Prostate gland (tissue), 2 donors: ENCODE measurements around the gene COX8C. TPM values are rescaled to one million over a fixed set of nuclear protein-coding genes. Genes with fewer than 3 reads are reported as not detected.

ENCODE experiments used
- DNase-seq: peaks from one replicate; pipeline ENCODE4 v3.0.0-alpha.2; 2019; ENCODE audit warnings: low spot score
- H3K27ac ChIP-seq, 2 donors: fragments of 200-600 bp; sonication (generic); 2 replicates each; pipeline ENCODE4 v1.5.1; 2017 to 2019
- H3K27me3 ChIP-seq: fragments of 200-600 bp; sonication (generic); replicated peaks from 2 replicates; pipeline ENCODE4 v1.5.1; 2019; ENCODE audit not compliant: insufficient read depth
- H3K36me3 ChIP-seq, 2 donors: fragments of 200-600 bp; sonication (generic); 1 replicate in 1 of 2; 2 replicates in 1 of 2; pipeline versions ENCODE4 v1.5.1 to v1.8.1; 2017 to 2019
- H3K4me1 ChIP-seq: fragments of 200-600 bp; sonication (generic); replicated peaks from 2 replicates; pipeline ENCODE4 v1.5.1; 2019
- H3K4me3 ChIP-seq, 2 donors: fragments of 200-600 bp; sonication (generic); 2 replicates each; pipeline ENCODE4 v1.5.1; 2017 to 2019
- H3K9me3 ChIP-seq: fragments of 200-600 bp; sonication (generic); 2 replicates; pipeline ENCODE4 v1.5.1; 2017
- POLR2A ChIP-seq: fragments of 450-650 bp; IDR thresholded peaks from one replicate; pipeline ENCODE4 v1.6.1; 2016; ENCODE audit warnings: antibody characterized with exemption, mild to moderate bottlenecking
- POLR2AphosphoS5 ChIP-seq: sonication (generic); formaldehyde crosslinking; IDR thresholded peaks from one replicate; pipeline ENCODE4 v1.6.1; 2017; ENCODE audit warnings: antibody characterized with exemption
- WGBS: methylation state at CpG from one replicate; pipeline ENCODE4 v1.1.5; 2018; 5-methylcytosine and 5-hydroxymethylcytosine counted together
- intact Hi-C: fragments of 100-400 bp; cut with DNase I; formaldehyde crosslinking; loops from one replicate; pipeline ENCODE4 v1.14.2; 2022
- total RNA-seq, 2 donors: library from RNA; depleted of rRNA; stranded (reverse); fragments of >200 nt; gene quantifications; one replicate each; pipeline ENCODE4 v1.1.0, GENCODE V29; 2016
- TF ChIP-seq, protein P1 (sequence below), 4 experiments: fragments of 200-600 bp in 2 of 4; fragments of 450-650 bp in 2 of 4; sonication (generic) in 2 of 4; IDR thresholded peaks; 1 replicate in 3 of 4; 2 replicates in 1 of 4; pipeline ENCODE4 v1.5.1; 2016 to 2019; ENCODE audit warnings: antibody characterized with exemption in 4 of 4, mild to moderate bottlenecking in 2 of 4, moderate library complexity in 2 of 4

The COX8C gene
- total RNA-seq, 2 donors from 2014 or later: 10.8 TPM; not detected in 1

DNA sequence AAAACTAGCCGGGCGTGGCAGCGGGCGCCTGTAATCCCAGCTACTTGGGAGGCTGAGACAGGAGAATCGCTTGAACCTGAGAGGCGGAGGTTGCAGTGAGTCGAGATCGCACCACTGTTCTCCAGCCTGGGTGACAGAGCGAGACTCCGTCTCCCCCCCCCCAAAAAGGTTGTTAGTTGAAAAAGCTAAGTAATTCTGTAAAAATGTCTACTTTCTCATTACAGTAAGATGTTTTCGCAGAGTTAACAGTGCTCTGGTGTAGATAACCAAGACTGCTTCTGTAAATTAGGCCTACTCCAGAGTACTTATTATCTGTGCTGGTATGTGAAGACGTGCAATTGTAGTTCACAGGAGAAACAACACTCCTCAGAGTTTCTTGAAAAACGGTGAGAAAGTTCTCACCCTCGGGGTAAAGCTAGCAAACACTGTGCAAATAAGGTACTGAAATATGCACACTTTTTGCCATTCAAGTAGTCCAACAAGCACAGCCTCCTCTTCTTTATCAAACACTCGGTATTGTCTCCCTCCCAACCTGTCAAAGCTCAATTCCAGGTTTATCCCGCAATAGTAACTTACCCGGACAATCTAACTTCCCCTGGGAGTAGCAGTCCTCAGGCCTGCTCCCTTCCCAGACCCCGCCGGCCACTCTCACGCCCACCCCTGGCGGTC is 15.1 kb upstream of the COX8C start:
- H3K9me3 ChIP-seq: no peaks in the 10 kb centered on the region
- WGBS: 33% methylated on average over 21 of the region's 21 CpGs

DNA sequence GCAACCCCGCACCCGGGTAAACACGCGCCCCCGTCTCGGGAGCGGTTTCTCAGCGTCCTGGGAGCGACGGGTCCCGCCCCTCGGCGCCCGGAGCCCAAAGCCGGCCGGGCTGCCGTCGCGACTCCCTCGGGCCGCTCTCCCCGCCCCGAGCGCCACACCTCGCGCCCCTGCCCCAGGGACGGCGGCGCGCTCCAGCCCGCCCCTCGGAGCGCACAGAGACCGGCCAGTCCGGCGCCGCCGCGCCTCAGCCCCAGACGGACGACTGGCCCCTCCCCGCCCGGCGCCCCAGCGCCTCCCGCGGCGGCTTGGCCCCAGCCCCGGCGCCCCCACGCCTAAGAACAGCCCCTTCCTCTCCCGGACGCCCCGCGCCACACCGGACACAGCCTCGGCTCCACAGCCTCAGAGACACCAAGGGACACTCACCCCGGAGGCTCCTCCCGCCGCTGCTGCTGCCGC is 14.6 kb upstream of the COX8C start:
- Histone ChIP-seq H3K36me3 (no peaks in the 10 kb centered on the region), H3K4me3 (peak overlapping the region; percentile 84 to 94), H3K4me1 (peaks cover 5% of the 10 kb centered on the region), H3K27me3 (no peaks in the 10 kb centered on the region), H3K27ac (peak overlapping the region; percentile 94 to 97), H3K9me3 (no peaks in the 10 kb centered on the region)
- WGBS: 1% methylated on average over 37 of the region's 61 CpGs
- intact Hi-C loops: loop anchor here (5.0 kb wide), 1 partner anchor 125 kb away; the partner anchor contains the start of genes GON7 and UBR7
- TF ChIP-seq, protein P1, sequence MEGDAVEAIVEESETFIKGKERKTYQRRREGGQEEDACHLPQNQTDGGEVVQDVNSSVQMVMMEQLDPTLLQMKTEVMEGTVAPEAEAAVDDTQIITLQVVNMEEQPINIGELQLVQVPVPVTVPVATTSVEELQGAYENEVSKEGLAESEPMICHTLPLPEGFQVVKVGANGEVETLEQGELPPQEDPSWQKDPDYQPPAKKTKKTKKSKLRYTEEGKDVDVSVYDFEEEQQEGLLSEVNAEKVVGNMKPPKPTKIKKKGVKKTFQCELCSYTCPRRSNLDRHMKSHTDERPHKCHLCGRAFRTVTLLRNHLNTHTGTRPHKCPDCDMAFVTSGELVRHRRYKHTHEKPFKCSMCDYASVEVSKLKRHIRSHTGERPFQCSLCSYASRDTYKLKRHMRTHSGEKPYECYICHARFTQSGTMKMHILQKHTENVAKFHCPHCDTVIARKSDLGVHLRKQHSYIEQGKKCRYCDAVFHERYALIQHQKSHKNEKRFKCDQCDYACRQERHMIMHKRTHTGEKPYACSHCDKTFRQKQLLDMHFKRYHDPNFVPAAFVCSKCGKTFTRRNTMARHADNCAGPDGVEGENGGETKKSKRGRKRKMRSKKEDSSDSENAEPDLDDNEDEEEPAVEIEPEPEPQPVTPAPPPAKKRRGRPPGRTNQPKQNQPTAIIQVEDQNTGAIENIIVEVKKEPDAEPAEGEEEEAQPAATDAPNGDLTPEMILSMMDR (IDR thresholded peaks at IDR 0.05): no peak
- TF ChIP-seq POLR2AphosphoS5 (no peak), POLR2A (no peak)
- DNase-seq: peak; percentile 42

More for the DNA sequence above, 15.1 kb upstream of the COX8C start:
- H3K27ac ChIP-seq: peak overlapping the region; percentile 94 to 97
- intact Hi-C loops: loop anchor here (5.0 kb wide), 1 partner anchor 125 kb away; the partner anchor contains the start of genes GON7 and UBR7
- TF ChIP-seq, protein P1 (IDR thresholded peaks at IDR 0.05): no peak
- no peak for TF ChIP-seq POLR2A
- no peak for TF ChIP-seq POLR2AphosphoS5
- DNase-seq: no peak
- H3K4me3 ChIP-seq: peak overlapping the region; percentile 84 to 94
- H3K4me1 ChIP-seq: peaks cover 5% of the 10 kb centered on the region
- no peaks in the 10 kb centered on the region for H3K36me3 ChIP-seq
- no peaks in the 10 kb centered on the region for H3K27me3 ChIP-seq

DNA sequence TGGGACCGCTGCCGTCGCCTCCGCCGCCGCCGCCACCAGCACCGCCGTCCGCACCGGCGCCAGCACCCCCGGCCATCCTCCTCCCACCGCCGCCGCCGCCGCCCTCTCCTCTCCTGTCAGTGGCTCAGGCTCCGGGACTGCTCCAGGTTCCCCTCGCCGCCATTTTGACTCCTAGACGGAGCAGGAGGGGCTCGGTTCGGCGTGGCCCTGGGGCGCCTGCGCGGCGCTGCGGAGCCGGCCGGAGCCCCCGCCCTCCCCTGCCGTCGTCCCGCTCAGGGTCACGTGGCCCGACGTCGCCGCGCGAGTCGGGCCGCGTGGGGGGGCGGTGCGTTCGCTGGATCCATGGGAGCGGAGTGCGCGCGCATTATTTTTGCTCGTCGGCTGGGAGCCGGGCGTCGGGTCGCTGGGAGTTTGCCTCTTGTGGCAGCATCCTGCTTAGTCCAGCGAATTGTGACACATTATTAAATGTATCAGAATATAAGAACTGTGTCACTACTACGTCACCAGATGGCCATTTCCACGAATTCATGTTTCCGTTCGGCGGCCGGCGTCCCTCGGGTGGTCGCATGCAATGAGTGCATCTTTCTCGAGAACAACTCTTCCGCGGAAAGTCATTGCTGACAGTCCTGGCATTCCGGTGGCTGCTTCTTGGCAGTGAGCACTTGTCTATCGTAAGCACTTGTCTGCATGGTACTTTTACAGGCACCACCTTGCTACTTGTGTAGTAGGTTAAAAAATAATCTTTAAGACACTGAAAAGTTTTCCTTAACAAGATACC is 13.9 kb upstream of the COX8C start, which contains the start of gene BTBD7:
BTBD7 (minus strand) TSS at position 184 of the 778 bp plus-strand sequence. CDS start 36,985 bp downstream, outside the sequence.
- intact Hi-C loops: loop anchor here (5.0 kb wide), 1 partner anchor 126 kb away; the partner anchor contains the start of genes GON7 and UBR7
- TF ChIP-seq, protein P1 (IDR thresholded peaks at IDR 0.05): peak in 1 of 4 experiments; percentile 52
- peak; percentile 72 for TF ChIP-seq POLR2AphosphoS5
- TF ChIP-seq POLR2A: peak; percentile 79
- WGBS: under 1% methylated on average over 60 of the region's 74 CpGs

DNA sequence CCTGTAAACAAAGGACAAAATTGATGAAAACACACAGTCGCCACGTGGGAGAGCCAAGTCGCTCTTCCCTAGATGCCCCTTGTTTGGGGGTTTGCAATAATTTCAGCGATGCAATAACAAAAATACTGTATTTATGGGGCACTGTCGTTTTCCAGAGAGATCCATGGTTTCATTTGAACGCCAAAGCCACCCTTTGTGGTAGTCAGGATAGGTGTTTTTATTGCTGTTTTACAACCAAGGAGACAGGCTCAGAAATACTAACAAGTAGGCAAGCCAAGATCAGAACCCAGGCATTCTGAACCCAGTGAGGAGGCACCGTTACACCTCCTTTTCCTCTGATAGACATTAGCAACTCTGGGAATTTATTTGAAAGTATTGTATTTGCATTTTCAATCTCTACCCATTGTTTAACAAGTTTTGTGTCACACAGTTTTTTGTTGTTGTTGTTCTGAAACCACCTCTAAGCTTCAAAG is 13.3 kb upstream of the COX8C start:
- Histone ChIP-seq H3K4me1 (peaks cover 5% of the 10 kb centered on the region), H3K9me3 (no peaks in the 10 kb centered on the region), H3K36me3 (no peaks in the 10 kb centered on the region), H3K4me3 (peak overlapping the region; percentile 84 to 94), H3K27me3 (no peaks in the 10 kb centered on the region), H3K27ac (peak overlapping the region; percentile 94 to 97)
- DNase-seq: no peak
- WGBS: 3% methylated on average over 7 of the region's 7 CpGs
- intact Hi-C loops: loop anchor here (5.0 kb wide), 1 partner anchor 126 kb away; the partner anchor contains the start of genes GON7 and UBR7
- TF ChIP-seq POLR2A: no peak
- no peak for TF ChIP-seq POLR2AphosphoS5
- TF ChIP-seq, protein P1 (IDR thresholded peaks at IDR 0.05): no peak

More for the DNA sequence above, 13.9 kb upstream of the COX8C start, which contains the start of gene BTBD7:
- H3K36me3 ChIP-seq: no peaks in the 10 kb centered on the region
- H3K4me1 ChIP-seq: peaks cover 5% of the 10 kb centered on the region
- no peaks in the 10 kb centered on the region for H3K27me3 ChIP-seq
- H3K27ac ChIP-seq: peak within 1 kb of the TSS; percentile 94 to 97
- H3K4me3 ChIP-seq: peak within 1 kb of the TSS; percentile 84 to 94
- no peaks in the 10 kb centered on the region for H3K9me3 ChIP-seq
- peak; percentile 90 for DNase-seq
